Stimulated activated CD4-positive, alpha-beta T cell treated with anti-CD3 and anti-CD28 coated beads, Interleukin-4, amount 100 ng/mL, for 1 hour (primary cell): ENCODE data around the gene MAML3.

Experiments used
- DNase-seq: peaks from one replicate; pipeline ENCODE4 v3.0.0-alpha.2; 2020

The MAML3 gene

DNA sequence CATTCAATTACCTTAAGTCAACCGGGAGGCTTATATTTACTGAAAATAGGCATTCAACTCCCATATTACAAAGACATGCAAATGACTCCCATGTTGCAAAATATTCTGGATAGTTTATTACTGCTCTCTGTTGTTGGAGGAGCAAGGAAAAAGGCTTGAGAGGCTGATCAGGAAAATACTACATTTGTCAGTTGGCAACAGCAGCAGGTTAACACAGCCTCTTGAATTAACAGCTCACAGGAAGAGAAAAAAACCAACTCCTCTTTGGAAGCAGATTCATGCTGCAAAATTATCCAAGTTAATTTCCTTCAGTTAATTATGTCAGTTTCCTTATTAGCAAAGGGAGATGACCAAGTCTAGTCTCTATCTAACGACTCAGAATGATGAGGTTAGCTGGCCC, 238.9 kb downstream of the MAML3 start:
- DNase-seq = no peak

GRCh38 chr4:139913995-139914598, 239.9 kb downstream of the MAML3 start:
- no peak for DNase-seq

- DNase-seq = no peak
Observed at GRCh38 chr4:139913398-139913990, 240.5 kb downstream of the MAML3 start.

DNA sequence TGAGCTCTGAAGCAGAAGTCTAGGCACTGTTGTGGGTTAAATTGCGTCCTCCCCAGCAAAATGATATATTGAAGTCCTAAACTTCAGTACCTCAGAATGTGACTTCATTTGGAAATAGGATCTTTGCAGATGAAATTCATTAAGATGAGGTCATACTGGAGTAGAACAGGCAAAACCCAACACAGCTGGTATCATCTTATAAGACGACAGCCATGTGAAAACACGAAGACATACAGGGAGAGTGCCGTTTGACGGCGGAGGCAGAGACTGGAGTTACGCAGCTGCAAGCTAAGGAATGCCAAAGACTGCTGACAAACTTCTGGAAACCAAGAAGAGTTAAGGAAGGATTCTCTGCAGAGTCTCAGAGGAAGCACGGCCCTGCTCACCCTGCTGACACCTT, 241.5 kb downstream of the MAML3 start:
- DNase-seq = no peak

- DNase-seq = no peak
Observed at GRCh38 chr4:139910106-139910505, 243.9 kb downstream of the MAML3 start.

DNA sequence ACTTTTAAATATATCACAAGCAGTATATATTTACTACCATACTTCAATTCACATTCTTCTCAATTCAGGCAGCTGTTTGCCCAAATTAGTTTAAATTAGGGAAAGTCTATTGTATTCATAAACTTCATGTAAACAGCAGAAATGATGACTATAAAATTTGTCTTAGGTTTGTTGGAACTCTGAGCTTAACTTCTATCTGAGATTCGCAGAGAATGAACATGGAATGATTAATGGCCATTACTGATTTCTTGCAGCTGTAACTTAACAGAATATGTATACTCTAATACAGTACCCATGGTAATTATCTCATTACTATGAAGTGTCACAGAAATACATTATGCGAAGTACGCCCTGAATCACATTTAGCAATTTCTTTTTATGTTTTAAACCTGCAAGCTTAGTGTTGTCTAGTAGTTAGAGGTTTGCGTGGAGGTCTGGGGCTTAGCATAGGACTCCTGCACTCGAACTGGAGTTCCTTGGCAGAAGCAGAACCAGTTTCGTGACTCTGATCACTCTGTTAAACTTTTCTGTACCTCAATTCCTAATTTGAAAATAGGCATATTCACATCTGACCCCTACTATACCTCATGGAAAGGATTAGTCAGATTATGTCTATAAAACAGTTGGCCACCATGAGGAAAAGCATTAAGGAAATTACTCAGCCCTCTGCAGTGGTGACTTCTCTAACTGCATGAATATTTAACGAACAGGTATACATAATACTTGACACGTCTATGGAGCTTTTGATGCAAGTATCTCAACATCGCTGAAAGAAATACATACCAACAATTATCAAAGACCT, 245.1 kb downstream of the MAML3 start:
- no peak for DNase-seq

DNA sequence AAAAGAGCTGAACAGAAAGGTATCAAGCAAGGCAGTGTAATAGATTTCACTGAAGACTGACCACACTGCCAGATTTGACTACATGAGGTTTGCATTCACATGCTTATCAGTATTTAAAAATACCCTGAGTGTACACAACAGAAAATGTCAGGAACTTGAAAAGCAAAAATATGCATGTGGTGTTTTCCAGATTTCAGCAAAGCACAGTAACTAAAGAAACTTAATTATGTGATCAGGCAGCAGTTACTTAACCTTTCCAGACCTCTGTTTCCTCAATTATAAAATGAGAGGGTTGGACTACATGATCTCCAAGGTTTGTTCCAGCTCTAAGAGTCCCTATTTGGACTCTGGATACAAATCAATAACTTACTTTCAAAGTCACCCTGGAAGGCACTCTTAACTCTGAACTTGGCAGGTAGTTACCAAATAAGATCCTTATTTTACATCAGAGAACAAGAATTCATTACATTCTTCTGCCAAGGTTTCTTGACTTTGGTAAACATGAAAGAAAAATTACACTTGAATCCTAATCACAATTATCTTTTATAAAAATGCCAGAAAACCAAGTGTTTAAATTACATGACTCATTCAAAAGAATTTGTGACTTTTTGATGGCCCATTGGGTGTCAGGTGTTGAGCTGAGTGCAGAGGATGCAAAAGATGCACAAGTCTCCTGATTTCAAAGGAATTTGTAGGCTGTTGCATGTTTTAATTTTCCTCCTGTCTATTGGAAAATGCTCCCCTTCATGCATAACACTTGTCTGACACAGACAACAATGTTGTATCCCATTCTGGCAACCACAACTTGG, 246.8 kb downstream of the MAML3 start:
- no peak for DNase-seq

- DNase-seq = no peak
Observed at GRCh38 chr4:139905489-139905888, 248.5 kb downstream of the MAML3 start.

DNA sequence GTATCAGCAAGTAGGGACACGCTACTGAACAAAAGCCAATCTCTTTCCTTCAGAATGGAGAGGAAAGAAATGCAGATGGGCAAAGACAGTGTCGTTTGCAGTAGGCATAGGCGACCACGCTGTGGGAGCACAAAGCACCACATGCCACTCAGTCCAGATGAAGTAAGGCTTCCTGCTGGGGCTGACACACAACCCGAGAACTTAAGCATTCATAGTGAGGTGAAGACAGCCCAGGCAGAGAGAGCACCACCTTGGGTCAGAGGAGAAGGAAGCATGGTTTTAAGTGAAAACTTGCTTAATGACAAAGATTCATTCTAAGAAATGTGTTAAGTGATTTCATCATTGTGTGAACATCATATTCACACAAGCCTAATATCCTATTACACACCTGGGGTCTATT, 249.6 kb downstream of the MAML3 start:
- no peak for DNase-seq

DNA sequence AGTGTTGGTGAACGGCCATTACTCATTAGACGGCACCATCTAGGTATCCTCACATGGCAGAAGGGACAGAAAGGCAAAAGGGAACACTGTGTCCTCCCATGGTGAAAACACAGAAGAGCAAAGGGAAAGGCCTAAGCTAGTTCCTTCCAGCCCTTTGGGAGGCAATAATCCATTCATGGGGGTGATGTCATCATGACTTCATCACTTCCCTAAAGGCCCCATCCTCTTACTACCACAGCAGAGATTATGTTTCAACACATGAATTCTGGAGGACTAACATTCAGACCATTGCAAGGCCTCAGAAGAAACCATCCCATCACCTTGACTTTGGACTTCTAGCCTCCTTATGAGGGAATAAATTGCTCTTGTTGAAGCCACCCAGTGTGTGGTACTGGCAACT, 250.1 kb downstream of the MAML3 start:
- DNase-seq = no peak

DNA sequence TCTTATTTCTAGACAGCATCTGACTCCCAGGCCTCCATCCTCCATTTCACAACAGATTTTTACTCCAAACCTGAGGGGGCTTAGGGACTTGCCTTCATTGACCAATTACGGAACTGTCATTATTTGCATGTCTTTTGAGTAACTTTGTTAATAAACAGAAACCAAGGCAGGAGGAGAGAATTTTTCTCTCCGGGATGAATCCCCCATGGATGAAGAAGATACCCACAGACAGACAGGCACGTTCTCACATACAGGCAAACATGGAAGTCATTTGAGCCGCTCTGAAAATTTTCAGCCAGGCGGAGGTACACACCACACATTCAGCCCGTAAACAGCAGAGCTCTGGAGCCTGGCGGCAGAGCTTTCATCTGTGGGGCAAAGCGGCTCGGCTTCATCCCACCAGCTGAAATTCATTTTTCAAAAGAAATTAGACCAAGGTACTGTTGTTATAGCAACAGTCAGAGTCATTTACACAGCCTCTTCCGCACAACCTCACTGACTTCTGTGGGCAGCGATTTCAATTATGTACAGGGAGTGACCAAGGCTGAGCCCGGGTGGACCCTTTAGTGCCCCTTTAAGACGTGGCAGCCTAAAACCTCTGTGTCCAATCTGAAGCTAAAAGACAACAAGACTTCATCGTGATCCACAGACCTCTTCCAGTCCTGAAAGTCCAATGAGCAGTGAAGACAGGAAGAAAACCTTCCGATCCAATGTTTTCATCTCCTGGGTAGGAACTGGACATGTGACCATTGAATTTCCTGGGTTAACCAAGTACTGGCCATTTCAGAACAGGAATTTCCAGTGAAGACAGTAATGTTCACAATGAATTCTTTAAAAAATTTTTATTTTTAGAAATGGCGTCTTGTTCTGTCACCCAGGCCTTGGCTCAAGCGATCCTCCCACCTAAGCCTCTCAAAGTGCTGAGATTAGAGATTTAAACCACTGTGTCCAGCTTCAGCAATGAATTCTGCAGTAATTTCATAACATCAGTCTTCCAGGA, 251.4 kb downstream of the MAML3 start:
- no peak for DNase-seq

DNA sequence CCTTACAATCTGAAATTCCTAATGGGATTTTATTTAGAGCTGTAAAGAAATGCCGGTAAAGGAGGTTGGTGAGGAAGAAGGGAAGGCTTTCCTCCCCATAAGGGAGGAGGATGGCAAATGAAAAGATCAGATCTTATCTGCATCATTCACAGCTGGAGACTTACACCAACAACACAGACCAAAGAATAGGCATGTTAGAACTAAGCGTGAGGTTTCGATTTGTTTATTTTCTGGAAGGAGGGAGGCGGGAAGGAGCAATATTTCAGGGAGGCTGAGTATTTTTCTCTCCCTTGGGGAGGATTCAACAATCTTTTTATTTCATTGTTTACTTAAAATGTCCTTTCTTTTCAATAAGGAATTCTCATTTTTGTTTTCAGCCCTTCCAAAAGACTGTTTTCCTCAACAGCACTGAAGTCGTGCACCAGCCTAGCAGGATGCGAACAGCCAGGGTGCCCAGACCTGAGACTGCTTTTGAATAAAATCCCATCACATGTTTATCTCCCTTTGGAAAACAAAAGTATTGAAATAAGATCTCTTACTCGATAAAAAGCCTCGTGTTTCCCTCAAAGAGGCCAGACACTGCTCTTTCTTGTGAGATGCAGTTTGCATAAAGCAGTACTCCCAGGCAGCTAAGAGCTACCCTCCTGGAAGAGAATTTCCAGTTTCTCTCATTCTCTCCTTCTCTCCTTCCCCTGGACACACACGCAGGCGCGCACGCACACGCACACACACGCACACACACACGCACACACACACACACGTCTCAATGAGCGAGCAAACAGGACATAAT, 252.3 kb downstream of the MAML3 start:
- no peak for DNase-seq

DNA sequence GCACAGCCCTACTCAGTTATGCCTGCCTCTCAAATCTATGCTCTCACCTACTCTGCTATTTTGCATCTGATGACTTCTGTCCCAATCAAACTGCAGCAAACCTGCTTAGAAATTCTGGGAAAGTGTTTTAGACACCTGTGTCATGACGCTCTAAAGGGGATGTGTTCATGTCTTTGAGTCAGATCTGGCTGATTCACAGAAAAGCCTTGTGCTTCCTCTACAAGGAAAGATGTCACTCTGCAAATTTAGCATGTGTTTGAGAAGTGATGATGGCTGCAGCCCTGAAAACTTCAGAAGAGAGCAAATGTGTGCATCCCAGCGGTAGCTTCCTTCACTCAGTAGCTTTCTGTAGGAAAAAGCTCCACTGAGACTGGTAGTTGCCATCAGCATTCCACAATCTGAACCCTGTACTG, 253.0 kb downstream of the MAML3 start:
- no peak for DNase-seq

DNA sequence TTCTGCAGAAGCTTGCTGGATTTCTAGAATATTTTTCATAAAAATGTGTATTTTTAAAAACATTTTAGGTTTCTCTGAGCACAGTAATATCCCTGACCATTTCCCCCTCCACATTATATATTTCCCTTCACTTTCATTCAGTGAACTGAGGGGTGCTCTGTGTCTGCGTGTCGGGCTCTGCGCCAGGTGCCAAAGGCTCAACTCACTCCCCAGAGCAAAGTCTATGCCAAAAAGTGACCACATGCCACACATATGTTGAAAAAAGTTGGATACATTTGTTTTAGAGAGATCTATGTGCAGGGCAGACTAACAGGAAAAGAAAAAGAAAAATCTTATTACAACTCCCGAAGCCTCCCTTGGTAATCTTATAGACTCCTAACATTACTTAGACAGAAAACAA, 254.6 kb downstream of the MAML3 start:
- DNase-seq = no peak

GRCh38 chr4:139898293-139898692, 255.7 kb downstream of the MAML3 start:
- DNase-seq = no peak

DNA sequence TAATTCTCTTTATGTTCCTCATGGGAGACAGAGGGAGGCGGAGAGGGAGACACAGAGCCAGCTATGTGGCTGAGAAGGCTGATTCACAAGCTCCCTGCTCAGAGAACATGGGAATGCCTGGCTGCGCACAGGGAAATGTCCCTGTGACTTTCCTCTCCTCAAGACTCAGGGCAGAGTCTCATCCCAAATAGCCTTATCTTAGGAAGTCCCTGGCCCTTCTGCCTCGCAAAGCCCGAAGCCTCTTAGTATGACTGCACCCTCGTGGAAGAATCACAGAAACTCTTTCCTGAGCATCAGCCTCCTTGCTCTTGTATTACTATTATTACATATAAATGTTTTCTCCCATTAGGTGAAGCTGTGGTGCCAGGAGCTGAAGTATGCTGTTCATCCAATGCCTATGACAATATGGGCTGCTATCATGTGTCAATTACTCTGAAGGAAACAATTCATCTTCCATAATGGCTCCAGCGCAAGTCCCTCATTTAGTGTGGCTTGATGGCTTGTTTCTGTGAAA, 257.8 kb downstream of the MAML3 start:
- DNase-seq = no peak

DNA sequence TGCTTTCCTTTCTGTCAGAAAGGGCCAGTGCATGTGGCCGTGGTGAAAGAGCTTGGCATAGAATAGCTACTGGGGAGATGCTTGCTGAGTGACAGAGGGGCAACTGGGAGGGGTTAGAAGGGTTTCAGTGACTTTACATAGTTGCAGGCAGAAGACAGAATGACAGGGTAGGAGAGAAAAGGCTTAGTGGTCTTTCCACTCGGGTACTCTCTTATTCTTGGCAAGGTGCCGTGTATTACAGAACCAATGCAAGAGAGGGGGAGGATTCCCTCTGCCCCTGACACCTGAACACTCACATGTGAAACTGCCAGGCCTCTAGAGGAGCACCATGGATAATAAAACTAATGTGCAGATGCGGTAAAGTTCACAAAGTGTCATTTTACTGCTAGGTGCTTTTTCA, 260.2 kb downstream of the MAML3 start:
- DNase-seq = no peak

DNA sequence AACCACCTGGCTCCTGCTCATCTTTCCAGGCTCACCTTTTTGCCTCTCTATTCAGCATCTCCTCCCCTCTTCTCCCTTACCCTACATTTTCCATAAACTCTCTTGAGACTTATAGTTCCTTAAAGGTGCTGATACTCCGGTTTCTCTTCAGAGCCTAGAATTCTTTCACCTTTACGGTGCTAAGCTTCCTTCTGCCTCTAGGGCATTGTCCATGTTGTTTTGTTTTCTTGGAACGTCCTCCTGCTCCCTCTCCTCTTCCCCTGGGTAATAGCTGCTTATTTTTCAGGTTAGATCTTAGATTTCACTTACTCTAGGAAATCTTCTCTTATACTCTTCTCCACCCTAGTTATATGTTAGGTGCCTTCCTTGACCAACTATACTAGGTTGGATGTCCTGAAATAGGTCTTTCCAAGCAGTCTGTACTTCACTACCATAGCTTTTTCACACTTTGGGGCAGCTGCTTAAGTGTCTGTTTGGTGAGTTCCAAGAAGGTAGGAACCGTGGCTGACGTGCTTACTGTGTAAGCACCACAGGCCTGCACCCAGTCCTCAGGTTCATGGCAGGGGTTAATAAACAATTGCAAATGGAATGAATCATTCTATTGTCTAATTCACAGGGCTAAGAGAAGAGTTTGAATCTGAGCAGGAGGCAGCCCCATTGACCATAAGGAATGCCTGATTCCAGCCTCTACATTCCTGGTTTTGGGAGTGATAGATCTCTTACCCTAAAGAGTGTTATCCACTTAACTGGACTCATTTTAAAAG, 260.8 kb downstream of the MAML3 start:
- no peak for DNase-seq

DNA sequence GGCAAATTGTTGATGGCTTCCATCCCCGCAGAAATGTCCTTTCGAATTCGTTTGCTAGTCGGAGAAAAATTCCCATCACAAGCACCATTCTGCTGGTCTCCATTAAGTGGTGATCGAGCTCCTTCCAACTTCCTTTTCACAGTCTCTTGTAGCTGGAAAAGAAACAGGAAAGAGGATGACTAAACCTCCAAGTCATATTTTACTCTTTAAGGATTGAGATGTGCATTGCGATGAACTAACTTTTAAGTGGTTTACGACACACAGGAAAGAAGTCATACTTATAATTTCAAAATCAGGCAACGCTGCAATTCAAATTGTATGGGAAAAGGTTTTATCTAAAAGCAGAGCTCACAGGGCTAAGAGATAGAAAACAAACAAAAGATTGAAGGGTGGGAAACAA, 263.2 kb downstream of the MAML3 start:
- no peak for DNase-seq

- DNase-seq = no peak
Observed at GRCh38 chr4:139889901-139890300, 264.1 kb downstream of the MAML3 start.
